NCI-H1092 (cell line): ENCODE results near the gene SUPT3H.
"Not testable (repeated sequence)": the region's sequence is repeated elsewhere in the genome, so short reads cannot be mapped to it uniquely, and the experiment has no call there.

Experiments used
- DNase-seq: peaks from one replicate; lab custom pipeline; 2025; lab: John Stamatoyannopoulos, UW

The SUPT3H gene

GRCh38 chr6:45184040-45184439 is 193.7 kb downstream of the SUPT3H start:
- no peak for DNase-seq

- not testable (repeated sequence) for DNase-seq
Measured at GRCh38 chr6:45176373-45176772, 201.4 kb downstream of the SUPT3H start.

GRCh38 chr6:45175272-45175671 is 202.5 kb downstream of the SUPT3H start:
- DNase-seq: no peak

- no peak for DNase-seq
Measured at GRCh38 chr6:45174045-45174444, 203.7 kb downstream of the SUPT3H start.

- no peak for DNase-seq
Measured at GRCh38 chr6:45171380-45171779, 206.4 kb downstream of the SUPT3H start.

- no peak for DNase-seq
Measured at GRCh38 chr6:45170309-45170708, 207.4 kb downstream of the SUPT3H start.

- DNase-seq: no peak
Measured at GRCh38 chr6:45169815-45170214, 207.9 kb downstream of the SUPT3H start.

GRCh38 chr6:45163952-45164766 is 213.6 kb downstream of the SUPT3H start:
- DNase-seq: no peak

- DNase-seq: no peak
Measured at GRCh38 chr6:45160305-45160704, 217.4 kb downstream of the SUPT3H start.

GRCh38 chr6:45156075-45156474 is 221.7 kb downstream of the SUPT3H start:
- DNase-seq: no peak

- DNase-seq: no peak
Measured at GRCh38 chr6:45155341-45155894, 222.3 kb downstream of the SUPT3H start.

GRCh38 chr6:45154679-45155078 is 223.1 kb downstream of the SUPT3H start:
- no peak for DNase-seq

GRCh38 chr6:45148711-45149341 is 228.9 kb downstream of the SUPT3H start:
- no peak for DNase-seq

GRCh38 chr6:45148278-45148677 is 229.5 kb downstream of the SUPT3H start:
- DNase-seq: no peak

GRCh38 chr6:45145658-45146057 is 232.1 kb downstream of the SUPT3H start:
- DNase-seq: not testable (repeated sequence)

- no peak for DNase-seq
Measured at GRCh38 chr6:45138765-45139164, 239.0 kb downstream of the SUPT3H start.

- DNase-seq: no peak
Measured at GRCh38 chr6:45136495-45136894, 241.2 kb downstream of the SUPT3H start.

GRCh38 chr6:45132658-45133294 is 245.0 kb downstream of the SUPT3H start:
- DNase-seq: no peak

GRCh38 chr6:45132059-45132458 is 245.7 kb downstream of the SUPT3H start:
- DNase-seq: no peak

- DNase-seq: no peak
Measured at GRCh38 chr6:45129051-45129450, 248.7 kb downstream of the SUPT3H start.

- DNase-seq: no peak
Measured at GRCh38 chr6:45127185-45127584, 250.5 kb downstream of the SUPT3H start.

- DNase-seq: no peak
Measured at GRCh38 chr6:45126033-45126432, 251.7 kb downstream of the SUPT3H start.

GRCh38 chr6:45123023-45123422 is 254.7 kb downstream of the SUPT3H start:
- no peak for DNase-seq
